Measurements from ENCODE around the gene PPP2R2B.

PPP2R2B gene

DNA sequence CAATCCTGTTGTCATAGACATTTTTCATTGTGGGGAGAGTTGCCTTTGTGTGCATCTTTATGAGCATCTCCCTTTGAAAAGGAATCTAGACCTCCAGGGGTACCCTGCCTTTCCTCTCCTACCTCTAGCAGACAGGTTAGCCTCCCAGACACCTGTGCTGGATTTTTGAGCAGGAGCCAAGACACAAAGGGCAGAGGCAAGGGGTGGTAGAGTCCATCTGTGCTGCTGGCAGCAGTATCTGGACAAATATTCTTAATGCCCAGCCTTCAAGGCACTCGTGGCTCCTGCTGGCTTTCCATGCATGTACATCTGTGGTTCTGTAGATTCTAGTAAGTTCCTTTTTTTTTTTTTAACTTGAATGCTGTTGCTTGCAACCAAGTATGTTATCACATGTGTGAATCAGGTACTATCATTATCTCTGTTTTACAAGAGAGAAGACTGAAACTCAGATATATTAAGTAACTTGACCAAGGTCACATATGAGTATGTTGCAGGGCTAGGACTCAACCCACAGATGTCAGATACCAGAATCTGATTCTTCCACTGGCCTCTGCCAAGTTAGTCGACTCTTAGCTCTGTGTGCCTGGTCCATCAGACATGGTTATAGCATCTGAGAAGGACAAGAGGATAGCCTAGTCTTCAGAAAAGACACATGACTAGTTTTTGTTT, 329.6 kb downstream of the PPP2R2B start:
- no peak for TF ChIP-seq FOXK2 (IDR thresholded peaks at IDR 0.05)
- TF ChIP-seq SP1 (IDR thresholded peaks at IDR 0.05): no peak
- no peak for TF ChIP-seq TARDBP (IDR thresholded peaks at IDR 0.05)
- no peak for TF ChIP-seq LEF1 (IDR thresholded peaks at IDR 0.05; ENCODE audit: borderline replicate concordance)
- no peak for TF ChIP-seq FOXA1 (IDR thresholded peaks at IDR 0.05)
- TF ChIP-seq ZNF384 (IDR thresholded peaks at IDR 0.05): no peak
- no peak for TF ChIP-seq HDGF (IDR thresholded peaks at IDR 0.05; ENCODE audit: borderline replicate concordance)
- no peak for TF ChIP-seq BHLHE40 (IDR thresholded peaks at IDR 0.05; ENCODE audit: borderline replicate concordance)
- TF ChIP-seq FOXM1 (IDR thresholded peaks at IDR 0.05; ENCODE audit: borderline replicate concordance): no peak
- no peak for TF ChIP-seq ELF4 (IDR thresholded peaks at IDR 0.05)
- TF ChIP-seq, protein P1, sequence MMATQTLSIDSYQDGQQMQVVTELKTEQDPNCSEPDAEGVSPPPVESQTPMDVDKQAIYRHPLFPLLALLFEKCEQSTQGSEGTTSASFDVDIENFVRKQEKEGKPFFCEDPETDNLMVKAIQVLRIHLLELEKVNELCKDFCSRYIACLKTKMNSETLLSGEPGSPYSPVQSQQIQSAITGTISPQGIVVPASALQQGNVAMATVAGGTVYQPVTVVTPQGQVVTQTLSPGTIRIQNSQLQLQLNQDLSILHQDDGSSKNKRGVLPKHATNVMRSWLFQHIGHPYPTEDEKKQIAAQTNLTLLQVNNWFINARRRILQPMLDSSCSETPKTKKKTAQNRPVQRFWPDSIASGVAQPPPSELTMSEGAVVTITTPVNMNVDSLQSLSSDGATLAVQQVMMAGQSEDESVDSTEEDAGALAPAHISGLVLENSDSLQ (IDR thresholded peaks at IDR 0.05): no peak
- no peak for TF ChIP-seq CTBP1 (IDR thresholded peaks at IDR 0.05; ENCODE audit: borderline replicate concordance)
- no peak for TF ChIP-seq NFRKB (IDR thresholded peaks at IDR 0.05)
- no peak for TF ChIP-seq L3MBTL2 (conservative IDR thresholded peaks at IDR 0.05)
- TF ChIP-seq ARNT (IDR thresholded peaks at IDR 0.05): no peak
- no peak for TF ChIP-seq SUZ12 (IDR thresholded peaks at IDR 0.05)
- ChIA-PET CTCF (interaction anchor here (1.0 to 1.9 kb wide), 3 partner anchors 16 to 420 kb away, joined by 3 to 4 read pairs (median 4); no protein-coding TSS in a partner anchor), POLR2A (no interaction called here)
- no peak for DNase-seq (ENCODE audit: extremely low spot score)

DNA sequence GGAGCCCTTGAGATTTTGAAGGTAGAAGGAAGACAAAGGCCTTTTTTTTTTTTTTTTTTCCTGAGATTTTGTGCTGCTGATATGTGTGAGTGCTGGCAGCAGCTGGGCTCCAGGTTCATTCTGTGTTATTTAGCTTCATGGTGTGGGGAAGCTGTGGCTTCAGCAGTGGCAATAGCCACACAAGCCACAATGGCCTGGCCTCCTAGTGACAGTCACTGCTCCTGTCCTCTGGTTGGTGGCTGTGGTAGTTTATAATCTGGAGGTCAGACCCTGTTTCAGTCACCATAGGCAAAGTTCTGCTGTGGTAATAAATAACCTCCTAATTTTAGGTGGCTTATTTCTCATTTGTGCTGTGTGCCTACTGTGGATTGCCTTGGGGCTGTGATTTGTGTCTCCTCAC, 334.3 kb downstream of the PPP2R2B start:
- ChIA-PET POLR2A (no interaction called here), CTCF (no interaction called here)
- DNase-seq (ENCODE audit: extremely low spot score): no peak
- TF ChIP-seq FOXA1 (IDR thresholded peaks at IDR 0.05) (no peak), NFRKB (IDR thresholded peaks at IDR 0.05) (no peak), ARNT (IDR thresholded peaks at IDR 0.05) (no peak), SUZ12 (IDR thresholded peaks at IDR 0.05) (no peak), CTBP1 (IDR thresholded peaks at IDR 0.05; ENCODE audit: borderline replicate concordance) (no peak), HDGF (IDR thresholded peaks at IDR 0.05; ENCODE audit: borderline replicate concordance) (no peak)

DNA sequence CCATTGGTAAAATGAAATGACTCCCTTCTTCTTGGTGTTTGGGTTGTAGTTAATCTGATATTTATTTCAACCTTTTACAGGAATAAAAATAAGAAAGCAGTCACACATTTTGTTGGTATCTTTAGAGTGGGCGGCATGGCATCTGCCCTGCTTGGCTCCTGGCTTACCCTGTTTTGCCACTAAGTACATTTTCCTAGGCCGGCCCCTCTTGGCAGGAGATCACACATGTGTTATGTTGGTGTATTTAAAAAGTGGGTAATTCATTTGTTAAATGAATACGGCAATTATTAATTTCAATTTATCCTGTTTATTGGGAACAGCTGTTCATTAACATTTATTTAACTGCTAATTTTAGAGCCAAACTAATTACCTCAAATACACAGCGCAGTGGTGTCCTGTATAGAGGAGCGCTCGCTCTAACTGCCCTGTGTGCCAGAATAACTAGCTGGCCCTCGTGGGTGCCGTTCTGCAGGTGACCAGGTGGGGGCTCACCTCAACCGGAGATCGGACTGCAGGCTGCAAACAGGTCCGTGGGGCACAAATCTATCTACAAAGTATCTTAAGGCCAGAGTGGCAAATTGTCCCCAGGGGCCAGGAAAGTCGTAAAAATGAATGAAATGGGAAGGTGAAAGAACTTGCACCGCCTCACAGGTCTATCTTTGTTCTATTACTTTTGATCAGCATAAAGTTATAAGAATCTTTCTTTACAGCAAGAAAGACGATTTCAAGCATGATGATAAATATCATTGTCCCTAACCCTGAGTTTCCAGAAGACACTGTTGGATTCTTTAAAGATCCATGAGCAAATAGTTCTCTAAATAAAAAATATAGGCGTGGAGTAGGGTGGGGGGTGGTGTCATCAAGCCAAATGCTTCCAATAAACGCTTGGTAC, 336.4 kb downstream of the PPP2R2B start:
- ChIA-PET CTCF (interaction anchor here (1.1 to 3.4 kb wide), 10 partner anchors 9 to 650 kb away, joined by 3 to 26 read pairs (median 6); no protein-coding TSS in a partner anchor), POLR2A (no interaction called here)
- peak; percentile 73 for DNase-seq (ENCODE audit: extremely low spot score)
- TF ChIP-seq HDGF (IDR thresholded peaks at IDR 0.05; ENCODE audit: borderline replicate concordance): no peak
- TF ChIP-seq, protein P1 (IDR thresholded peaks at IDR 0.05): no peak
- no peak for TF ChIP-seq SUZ12 (IDR thresholded peaks at IDR 0.05)
- no peak for TF ChIP-seq TARDBP (IDR thresholded peaks at IDR 0.05)
- no peak for TF ChIP-seq ARNT (IDR thresholded peaks at IDR 0.05)
- TF ChIP-seq LEF1 (IDR thresholded peaks at IDR 0.05; ENCODE audit: borderline replicate concordance): no peak
- no peak for TF ChIP-seq FOXK2 (IDR thresholded peaks at IDR 0.05)
- TF ChIP-seq L3MBTL2 (conservative IDR thresholded peaks at IDR 0.05): no peak
- TF ChIP-seq NFRKB (IDR thresholded peaks at IDR 0.05): no peak
- no peak for TF ChIP-seq FOXM1 (IDR thresholded peaks at IDR 0.05; ENCODE audit: borderline replicate concordance)
- no peak for TF ChIP-seq ZNF384 (IDR thresholded peaks at IDR 0.05)
- TF ChIP-seq BHLHE40 (IDR thresholded peaks at IDR 0.05; ENCODE audit: borderline replicate concordance): no peak
- TF ChIP-seq ELF4 (IDR thresholded peaks at IDR 0.05): no peak
- TF ChIP-seq SP1 (IDR thresholded peaks at IDR 0.05): no peak
- no peak for TF ChIP-seq FOXA1 (IDR thresholded peaks at IDR 0.05)
- no peak for TF ChIP-seq CTBP1 (IDR thresholded peaks at IDR 0.05; ENCODE audit: borderline replicate concordance)

DNA sequence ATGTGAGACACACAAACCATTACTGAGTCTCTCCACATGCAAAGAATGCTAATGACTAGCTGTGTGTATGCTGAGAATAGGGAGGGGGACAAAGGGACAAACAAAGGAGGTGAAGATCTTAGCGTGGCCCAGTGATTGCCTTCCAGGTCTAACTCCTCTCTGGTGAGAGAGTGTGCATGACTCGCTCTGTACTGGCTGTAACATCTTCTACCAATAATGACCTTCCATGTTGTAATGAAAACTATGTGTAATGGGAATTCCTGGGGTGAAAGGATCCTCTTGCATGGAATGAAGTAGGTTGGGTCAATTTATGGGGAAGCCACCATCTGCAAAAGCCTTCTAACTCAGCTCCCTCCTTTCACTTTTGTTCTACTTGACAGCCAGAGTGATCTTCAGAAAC, 338.1 kb downstream of the PPP2R2B start:
- ChIA-PET CTCF (interaction anchor here (0.7 to 3.4 kb wide), 3 partner anchors 100 to 648 kb away, joined by 3 to 26 read pairs (median 6); no protein-coding TSS in a partner anchor), POLR2A (no interaction called here)
- TF ChIP-seq ELF4 (IDR thresholded peaks at IDR 0.05) (no peak), TARDBP (IDR thresholded peaks at IDR 0.05) (no peak), BHLHE40 (IDR thresholded peaks at IDR 0.05; ENCODE audit: borderline replicate concordance) (no peak), NFRKB (IDR thresholded peaks at IDR 0.05) (no peak)
- no peak for DNase-seq (ENCODE audit: extremely low spot score)

DNA sequence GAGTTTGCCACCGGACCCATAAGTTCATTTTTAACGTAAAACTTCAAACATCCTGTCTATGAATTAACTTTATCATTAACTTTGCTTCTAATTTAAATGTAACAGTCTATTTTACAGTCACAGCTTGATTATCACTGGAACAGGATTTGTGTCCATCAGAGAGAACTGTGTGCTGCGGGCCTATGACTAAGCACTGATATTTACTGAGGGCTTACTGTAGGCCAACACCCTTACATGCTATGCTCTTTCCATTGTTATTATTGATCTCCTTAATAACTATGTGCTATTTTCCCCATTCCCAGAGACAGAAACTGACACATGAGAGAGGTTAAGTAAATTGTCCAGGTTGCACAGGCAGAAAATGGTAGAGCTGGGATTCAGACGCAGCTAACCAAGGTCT, 338.6 kb downstream of the PPP2R2B start:
- DNase-seq (ENCODE audit: extremely low spot score): no peak
- CTCF ChIA-PET: interaction anchor here (0.5 to 3.4 kb wide), 4 partner anchors 100 to 1857 kb away, joined by 3 to 26 read pairs (median 6); no protein-coding TSS in a partner anchor
- TF ChIP-seq BHLHE40 (IDR thresholded peaks at IDR 0.05; ENCODE audit: borderline replicate concordance) (no peak), NFRKB (IDR thresholded peaks at IDR 0.05) (no peak), ARNT (IDR thresholded peaks at IDR 0.05) (no peak), FOXK2 (IDR thresholded peaks at IDR 0.05) (no peak), ZNF384 (IDR thresholded peaks at IDR 0.05) (no peak), FOXA1 (IDR thresholded peaks at IDR 0.05) (no peak), ELF4 (IDR thresholded peaks at IDR 0.05) (no peak), HDGF (IDR thresholded peaks at IDR 0.05; ENCODE audit: borderline replicate concordance) (no peak), SP1 (IDR thresholded peaks at IDR 0.05) (no peak), SUZ12 (IDR thresholded peaks at IDR 0.05) (no peak)
- TF ChIP-seq, protein P1 (IDR thresholded peaks at IDR 0.05): no peak
- POLR2A ChIA-PET: no interaction called here
